ENCODE results near the gene HIF3A. TPM values are rescaled to one million over a fixed set of nuclear protein-coding genes. Genes with fewer than 3 reads are reported as not detected.
A peak's percentile ranks its signal among the peaks of the same experiment; 100 is the strongest.

The HIF3A gene
- polyA plus RNA-seq, 1 donor (not counting 4 experiments of a cell fraction or from before 2014, with no cell fraction given), result 0.01 TPM

DNA sequence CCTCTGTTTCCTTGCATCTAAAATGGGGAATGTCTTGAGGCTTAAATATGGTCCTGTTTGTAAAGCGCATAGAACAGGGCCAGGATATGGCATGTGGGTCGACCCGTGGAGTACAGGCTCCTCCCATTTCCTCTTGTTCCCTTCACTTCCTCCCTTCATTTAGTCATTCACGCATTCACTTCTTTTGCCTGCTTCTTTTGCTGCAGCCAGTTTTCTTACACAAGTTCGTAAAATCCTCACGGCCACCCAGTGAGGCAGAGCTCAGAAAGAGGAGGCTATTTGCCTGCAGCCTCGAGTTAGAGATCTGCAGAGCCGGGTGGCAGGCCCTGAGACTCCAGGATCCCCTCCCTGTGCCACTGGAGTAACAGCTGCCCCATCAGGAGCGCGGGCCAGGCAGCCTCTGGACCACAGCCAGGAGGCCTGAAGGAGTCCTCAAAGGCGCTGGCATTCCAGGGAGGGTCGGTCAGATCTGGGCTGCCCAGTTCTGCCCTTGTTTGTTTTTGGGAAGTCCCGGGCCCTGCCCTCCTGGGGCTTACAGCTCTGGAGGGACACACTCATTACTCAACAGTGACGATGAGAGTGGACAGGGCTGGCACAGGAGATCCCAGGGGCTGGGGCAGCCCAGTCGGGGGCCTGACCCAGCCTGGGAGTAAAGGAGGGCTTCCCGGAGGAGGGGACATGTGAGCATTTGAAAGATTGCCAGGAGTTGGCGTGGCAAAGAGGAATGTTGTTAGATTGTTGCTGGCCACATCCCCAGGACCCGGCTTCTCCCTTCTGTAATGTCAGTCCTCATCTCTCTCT is 54.6 kb downstream of the HIF3A start:
- DNase-seq (ENCODE audit: low read depth, low spot score) (peak; percentile 69), FAIRE-seq (peak; percentile 77)
- H3K4me3 ChIP-seq (ENCODE audit: control insufficient read depth in 2 of 3, extremely low read depth in 1 of 3, insufficient read depth in 2 of 3, low read depth in 1 of 3, low read length in 3 of 3), result peak overlapping the region in 2 of 3 experiments; percentile 37 to 40
- H3K36me3 ChIP-seq (ENCODE audit: control insufficient read depth in 2 of 2, extremely low read depth in 1 of 2, insufficient read depth in 2 of 2, low read length in 2 of 2), result peaks cover 16 to 26% of the 10 kb centered on the region in 2 experiments
- TF ChIP-seq, protein P1, sequence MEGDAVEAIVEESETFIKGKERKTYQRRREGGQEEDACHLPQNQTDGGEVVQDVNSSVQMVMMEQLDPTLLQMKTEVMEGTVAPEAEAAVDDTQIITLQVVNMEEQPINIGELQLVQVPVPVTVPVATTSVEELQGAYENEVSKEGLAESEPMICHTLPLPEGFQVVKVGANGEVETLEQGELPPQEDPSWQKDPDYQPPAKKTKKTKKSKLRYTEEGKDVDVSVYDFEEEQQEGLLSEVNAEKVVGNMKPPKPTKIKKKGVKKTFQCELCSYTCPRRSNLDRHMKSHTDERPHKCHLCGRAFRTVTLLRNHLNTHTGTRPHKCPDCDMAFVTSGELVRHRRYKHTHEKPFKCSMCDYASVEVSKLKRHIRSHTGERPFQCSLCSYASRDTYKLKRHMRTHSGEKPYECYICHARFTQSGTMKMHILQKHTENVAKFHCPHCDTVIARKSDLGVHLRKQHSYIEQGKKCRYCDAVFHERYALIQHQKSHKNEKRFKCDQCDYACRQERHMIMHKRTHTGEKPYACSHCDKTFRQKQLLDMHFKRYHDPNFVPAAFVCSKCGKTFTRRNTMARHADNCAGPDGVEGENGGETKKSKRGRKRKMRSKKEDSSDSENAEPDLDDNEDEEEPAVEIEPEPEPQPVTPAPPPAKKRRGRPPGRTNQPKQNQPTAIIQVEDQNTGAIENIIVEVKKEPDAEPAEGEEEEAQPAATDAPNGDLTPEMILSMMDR (optimal IDR thresholded peaks at IDR 0.05 in 1 of 3, IDR thresholded peaks at IDR 0.05 in 1 of 3, conservative IDR thresholded peaks at IDR 0.05 in 1 of 3; ENCODE audit: extremely low read depth in 1 of 3, insufficient read depth in 2 of 3, low read length in 3 of 3), result no peak
- no peak for TF ChIP-seq EZH2 (IDR thresholded peaks at IDR 0.05; ENCODE audit: low read length)
- peaks cover 13% of the 10 kb centered on the region for H3K9me1 ChIP-seq (ENCODE audit: control insufficient read depth, extremely low read depth, insufficient read depth, low read length)
- peaks cover 7% of the 10 kb centered on the region for H4K20me1 ChIP-seq (ENCODE audit: control insufficient read depth, extremely low read depth, insufficient read depth, low read length)
- peaks cover 64% of the 10 kb centered on the region for H3K79me2 ChIP-seq (ENCODE audit: control insufficient read depth, insufficient read depth, low read length)
- H3K4me1 ChIP-seq (ENCODE audit: control insufficient read depth, extremely low read depth, insufficient read depth, low read length), result peaks cover 45% of the 10 kb centered on the region
- H3K27me3 ChIP-seq (ENCODE audit: control insufficient read depth, extremely low read depth, insufficient read depth, low read length), result no peaks in the 10 kb centered on the region
- H2AFZ ChIP-seq (ENCODE audit: control insufficient read depth, low read length), result no peak overlapping the region
- peak overlapping the region; percentile 76 for H3K27ac ChIP-seq (ENCODE audit: control insufficient read depth, insufficient read depth, low read length)
- H3K4me2 ChIP-seq (ENCODE audit: control insufficient read depth, extremely low read depth, insufficient read depth, low read depth, low read length), result peak overlapping the region; percentile 75
- H3K9me3 ChIP-seq (ENCODE audit: control insufficient read depth, low read depth, low read length), result no peaks in the 10 kb centered on the region
- H3K9ac ChIP-seq (ENCODE audit: control insufficient read depth, extremely low read depth, insufficient read depth, low read length), result peak overlapping the region; percentile 62
- dilution Hi-C loops (cut with MboI; ENCODE audit: extremely low pct_ligation_motif_present, low sequenced_read_pairs), result no loop called here

DNA sequence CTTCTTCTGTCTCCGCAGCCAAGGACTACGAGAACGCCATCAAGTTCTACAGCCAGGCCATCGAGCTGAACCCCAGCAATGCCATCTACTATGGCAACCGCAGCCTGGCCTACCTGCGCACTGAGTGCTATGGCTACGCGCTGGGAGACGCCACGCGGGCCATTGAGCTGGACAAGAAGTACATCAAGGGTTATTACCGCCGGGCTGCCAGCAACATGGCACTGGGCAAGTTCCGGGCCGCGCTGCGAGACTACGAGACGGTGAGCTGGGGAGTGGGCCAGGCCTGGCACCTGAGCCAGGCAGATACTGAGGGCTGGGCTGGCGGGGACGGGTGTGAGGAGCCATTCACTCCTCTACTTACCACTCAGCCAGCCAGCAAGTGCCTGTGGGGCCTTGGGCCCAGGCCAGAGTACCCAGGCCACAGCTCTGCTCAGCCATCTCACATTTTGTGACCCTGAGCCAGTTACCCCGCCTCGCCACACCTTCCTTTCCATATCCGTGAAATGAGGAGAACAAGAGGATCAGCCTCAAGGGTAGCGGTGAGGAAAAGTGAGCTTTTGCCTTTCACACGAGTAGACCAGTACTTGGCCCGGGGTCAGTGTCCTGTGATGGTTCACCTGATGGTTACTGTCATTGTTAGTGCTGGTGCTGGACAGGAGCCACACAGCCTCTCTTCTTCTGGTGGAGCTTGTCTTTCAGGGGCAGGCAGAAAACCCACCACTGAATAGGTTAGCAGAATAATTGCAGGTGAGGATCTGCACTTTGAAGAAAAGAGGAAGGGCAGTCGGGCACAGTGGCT is 57.1 kb downstream of the HIF3A start:
- DNase-seq (ENCODE audit: low read depth, low spot score) (no peak), FAIRE-seq (no peak)
- TF ChIP-seq, protein P1 (optimal IDR thresholded peaks at IDR 0.05 in 1 of 3, IDR thresholded peaks at IDR 0.05 in 1 of 3, conservative IDR thresholded peaks at IDR 0.05 in 1 of 3; ENCODE audit: extremely low read depth in 1 of 3, insufficient read depth in 2 of 3, low read length in 3 of 3), result no peak
- TF ChIP-seq EZH2 (IDR thresholded peaks at IDR 0.05; ENCODE audit: low read length), result no peak
- no peak overlapping the region for H3K27ac ChIP-seq (ENCODE audit: control insufficient read depth, insufficient read depth, low read length)
- H3K4me1 ChIP-seq (ENCODE audit: control insufficient read depth, extremely low read depth, insufficient read depth, low read length), result peaks cover 28% of the 10 kb centered on the region
- peaks cover 19 to 28% of the 10 kb centered on the region in 2 experiments for H3K36me3 ChIP-seq (ENCODE audit: control insufficient read depth in 2 of 2, extremely low read depth in 1 of 2, insufficient read depth in 2 of 2, low read length in 2 of 2)
- H3K9me1 ChIP-seq (ENCODE audit: control insufficient read depth, extremely low read depth, insufficient read depth, low read length), result peaks cover 15% of the 10 kb centered on the region
- dilution Hi-C loops (cut with MboI; ENCODE audit: extremely low pct_ligation_motif_present, low sequenced_read_pairs), result no loop called here
- H4K20me1 ChIP-seq (ENCODE audit: control insufficient read depth, extremely low read depth, insufficient read depth, low read length), result peaks cover 7% of the 10 kb centered on the region
- no peak overlapping the region for H2AFZ ChIP-seq (ENCODE audit: control insufficient read depth, low read length)
- H3K9me3 ChIP-seq (ENCODE audit: control insufficient read depth, low read depth, low read length), result no peaks in the 10 kb centered on the region
- peaks cover 56% of the 10 kb centered on the region for H3K79me2 ChIP-seq (ENCODE audit: control insufficient read depth, insufficient read depth, low read length)
- H3K4me2 ChIP-seq (ENCODE audit: control insufficient read depth, extremely low read depth, insufficient read depth, low read depth, low read length), result no peak overlapping the region
- H3K9ac ChIP-seq (ENCODE audit: control insufficient read depth, extremely low read depth, insufficient read depth, low read length), result no peak overlapping the region
- no peak overlapping the region for H3K4me3 ChIP-seq (ENCODE audit: control insufficient read depth in 2 of 3, extremely low read depth in 1 of 3, insufficient read depth in 2 of 3, low read depth in 1 of 3, low read length in 3 of 3)
- H3K27me3 ChIP-seq (ENCODE audit: control insufficient read depth, extremely low read depth, insufficient read depth, low read length), result no peaks in the 10 kb centered on the region

All from keratinocyte (primary cell).